GM20000 (cell line): Measurements from ENCODE around the gene TNPO3.
"Not testable (repeated sequence)": the region's sequence is repeated elsewhere in the genome, so short reads cannot be mapped to it uniquely, and the experiment has no call there.

Source experiments
- DNase-seq: peaks from one replicate; pipeline ENCODE4 v3.0.0; 2012; ENCODE audit warnings: low spot score
- TF ChIP-seq, protein P1 (sequence below): IDR thresholded peaks from 2 replicates; pipeline ENCODE4 v1.5.1; 2012; ENCODE audit warnings: mild to moderate bottlenecking, control low read depth; ENCODE audit errors: extremely low read depth, missing control alignments

Gene TNPO3

DNA sequence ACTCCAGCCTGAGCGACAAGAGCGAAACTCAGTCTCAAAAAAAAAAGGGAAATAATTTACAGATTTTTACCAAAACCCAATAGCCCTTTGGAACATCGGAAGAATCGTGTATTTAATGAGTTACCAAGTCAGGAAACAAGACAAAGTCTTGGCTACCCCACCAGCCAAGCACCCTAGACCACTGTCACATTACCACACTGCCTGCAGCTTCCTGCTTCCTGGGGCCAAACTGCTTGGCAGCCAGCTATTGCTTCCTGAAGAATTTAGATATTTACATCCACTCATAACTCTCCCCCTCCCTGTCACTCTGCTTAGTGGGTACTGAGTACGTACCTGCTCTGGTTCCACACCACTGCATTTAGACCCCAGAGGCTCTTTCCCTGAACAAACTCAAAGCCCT lies 14.1 kb upstream of the TNPO3 start:
- DNase-seq = no peak

DNA sequence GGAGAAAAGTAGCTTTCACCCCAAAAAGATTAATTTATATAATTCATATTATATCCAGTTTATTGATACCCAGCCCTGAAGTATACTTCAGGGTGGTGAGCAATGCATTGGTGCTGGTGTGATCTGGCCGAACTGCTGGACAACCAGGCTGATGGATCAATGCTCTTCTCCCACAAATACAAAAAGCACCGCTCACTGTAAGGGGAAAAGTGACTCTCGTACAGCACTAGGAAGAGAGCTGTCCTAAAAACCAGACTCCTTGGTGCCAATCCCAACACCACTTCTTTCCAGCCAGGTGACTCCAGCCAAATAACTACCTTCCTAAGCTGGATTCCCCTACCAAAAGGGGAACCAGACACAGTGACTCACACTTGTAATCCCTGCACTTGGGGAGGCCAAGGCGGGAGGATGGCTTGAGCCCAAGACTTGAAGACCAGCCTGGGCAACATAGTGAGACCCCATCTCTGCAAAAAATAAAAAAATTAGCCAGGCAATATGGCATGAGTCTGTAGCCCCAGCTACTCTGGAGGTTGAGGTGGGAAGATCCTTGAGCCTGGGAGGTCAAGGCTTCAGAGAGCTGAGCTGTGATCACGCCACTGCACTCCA lies 13.1 kb upstream of the TNPO3 start:
- TF ChIP-seq, protein P1, sequence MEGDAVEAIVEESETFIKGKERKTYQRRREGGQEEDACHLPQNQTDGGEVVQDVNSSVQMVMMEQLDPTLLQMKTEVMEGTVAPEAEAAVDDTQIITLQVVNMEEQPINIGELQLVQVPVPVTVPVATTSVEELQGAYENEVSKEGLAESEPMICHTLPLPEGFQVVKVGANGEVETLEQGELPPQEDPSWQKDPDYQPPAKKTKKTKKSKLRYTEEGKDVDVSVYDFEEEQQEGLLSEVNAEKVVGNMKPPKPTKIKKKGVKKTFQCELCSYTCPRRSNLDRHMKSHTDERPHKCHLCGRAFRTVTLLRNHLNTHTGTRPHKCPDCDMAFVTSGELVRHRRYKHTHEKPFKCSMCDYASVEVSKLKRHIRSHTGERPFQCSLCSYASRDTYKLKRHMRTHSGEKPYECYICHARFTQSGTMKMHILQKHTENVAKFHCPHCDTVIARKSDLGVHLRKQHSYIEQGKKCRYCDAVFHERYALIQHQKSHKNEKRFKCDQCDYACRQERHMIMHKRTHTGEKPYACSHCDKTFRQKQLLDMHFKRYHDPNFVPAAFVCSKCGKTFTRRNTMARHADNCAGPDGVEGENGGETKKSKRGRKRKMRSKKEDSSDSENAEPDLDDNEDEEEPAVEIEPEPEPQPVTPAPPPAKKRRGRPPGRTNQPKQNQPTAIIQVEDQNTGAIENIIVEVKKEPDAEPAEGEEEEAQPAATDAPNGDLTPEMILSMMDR = no peak

More for the DNA sequence above, 14.1 kb upstream of the TNPO3 start:
- TF ChIP-seq, protein P1 = no peak

DNA sequence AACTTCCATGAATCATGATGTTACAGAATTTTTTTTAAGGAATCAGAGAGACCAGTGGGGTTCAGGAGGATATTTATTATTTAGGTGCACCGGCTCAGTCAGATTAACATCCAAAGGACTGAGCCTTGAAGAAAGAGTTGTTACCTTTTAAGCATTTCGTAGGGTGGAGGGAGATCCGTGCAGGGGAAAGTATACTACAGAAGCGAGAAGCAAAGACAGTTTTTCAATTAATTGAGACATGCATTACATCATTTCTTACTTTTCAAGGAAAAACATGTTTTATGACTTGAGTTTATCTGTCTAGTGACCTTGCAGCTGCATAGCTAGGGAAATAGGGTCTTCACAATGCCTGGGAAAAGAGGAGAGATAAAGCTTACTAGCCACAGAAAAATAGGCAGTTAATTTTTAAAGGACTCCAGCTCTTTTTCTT lies 12.2 kb upstream of the TNPO3 start:
- DNase-seq = not testable (repeated sequence)

More for the DNA sequence above, 13.1 kb upstream of the TNPO3 start:
- no peak for DNase-seq

DNA sequence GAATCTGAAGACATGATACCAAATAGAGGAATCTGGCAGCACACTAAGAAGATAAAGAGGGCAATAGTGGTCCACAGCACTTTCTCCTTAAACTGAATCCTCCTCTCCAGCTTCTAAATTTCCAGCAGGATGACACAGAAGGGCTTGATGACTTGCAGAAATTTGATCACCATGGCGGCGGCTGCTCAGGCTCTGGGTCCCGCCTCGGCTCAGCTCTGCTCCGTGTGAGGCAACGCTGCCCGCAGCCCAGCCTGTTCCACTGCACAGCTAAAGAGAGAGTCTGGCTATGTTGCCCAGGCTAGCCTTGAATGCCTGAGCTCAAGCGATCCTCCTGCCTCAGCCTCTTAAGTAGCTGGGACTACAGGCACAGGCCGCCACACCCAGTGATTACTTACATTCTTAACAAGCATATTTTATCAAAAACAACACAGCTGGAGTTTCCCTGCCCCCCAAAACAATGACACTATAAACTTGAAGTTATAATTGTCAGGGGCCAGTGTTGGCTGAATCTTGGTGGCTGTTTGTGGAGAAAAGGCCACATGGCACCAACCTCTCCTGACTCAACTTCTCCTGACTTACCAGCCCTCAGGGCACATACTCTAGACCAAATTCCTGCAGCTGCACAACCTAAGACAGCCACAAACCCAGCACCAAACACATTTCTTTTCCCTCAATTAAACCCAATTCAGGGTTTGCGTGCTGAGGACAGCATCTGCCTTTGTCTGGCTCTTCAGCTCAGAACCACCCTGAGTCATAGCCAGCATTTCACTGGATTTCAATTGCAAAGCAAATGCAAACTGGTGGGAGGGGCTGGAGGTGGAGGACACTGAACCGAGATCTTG lies 11.6 kb upstream of the TNPO3 start:
- no peak for DNase-seq
- TF ChIP-seq, protein P1 = no peak

DNA sequence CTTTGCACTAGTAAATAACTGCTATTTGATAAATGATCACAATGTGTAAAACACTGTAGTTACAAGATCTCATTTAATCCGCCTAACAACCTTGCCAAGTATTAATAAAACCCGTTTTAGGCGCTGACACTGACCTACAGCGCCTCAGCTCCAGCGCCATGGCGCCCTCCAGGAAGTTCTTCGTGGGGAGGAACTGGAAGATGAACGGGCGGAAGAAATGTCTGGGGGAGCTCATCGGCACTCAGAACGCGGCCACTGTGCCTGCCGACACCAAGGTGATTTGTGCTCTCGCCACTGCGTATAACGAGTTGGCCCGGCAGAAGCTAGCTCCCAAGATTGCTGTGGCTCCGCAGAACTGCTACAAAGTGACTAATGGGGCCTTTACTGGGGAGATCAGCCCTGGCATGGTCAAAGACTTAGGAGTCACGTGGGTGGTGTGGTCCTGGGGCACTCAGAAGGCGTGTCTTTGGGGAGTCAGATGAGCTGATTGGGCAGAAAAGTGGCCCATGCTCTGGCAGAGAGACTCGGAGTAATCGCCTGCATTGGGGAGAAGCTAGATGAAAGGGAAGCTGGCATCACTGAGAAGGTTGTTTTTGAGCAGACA lies 1.1 kb upstream of the TNPO3 start:
- TF ChIP-seq, protein P1 = no peak
- no peak for DNase-seq

DNA sequence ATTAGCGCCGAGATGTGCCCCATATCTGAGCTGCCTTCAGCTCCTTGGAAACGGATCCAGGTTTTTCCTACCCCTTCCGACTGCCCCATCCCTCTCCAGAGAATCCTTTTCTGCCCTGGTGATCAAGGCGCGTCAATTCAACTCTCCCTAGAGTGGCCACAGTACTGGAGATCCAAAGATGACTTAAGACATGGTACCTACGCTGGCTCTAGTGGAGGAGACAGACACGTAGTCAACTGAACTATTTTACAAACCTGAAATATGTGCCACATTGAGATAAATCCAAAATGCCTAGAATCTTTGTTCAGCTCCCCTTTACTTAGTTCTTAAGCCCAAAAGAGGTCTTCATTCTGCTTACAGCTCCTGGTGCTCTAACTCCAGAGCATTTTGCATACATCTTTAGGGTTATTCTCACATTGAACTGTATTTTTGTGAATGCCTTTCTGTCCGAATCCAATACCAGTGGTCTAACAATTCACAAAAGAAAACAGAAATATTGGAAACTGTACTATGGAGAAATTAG lies 444 bp upstream of the TNPO3 start:
- no peak for DNase-seq
- TF ChIP-seq, protein P1 = no peak

DNA sequence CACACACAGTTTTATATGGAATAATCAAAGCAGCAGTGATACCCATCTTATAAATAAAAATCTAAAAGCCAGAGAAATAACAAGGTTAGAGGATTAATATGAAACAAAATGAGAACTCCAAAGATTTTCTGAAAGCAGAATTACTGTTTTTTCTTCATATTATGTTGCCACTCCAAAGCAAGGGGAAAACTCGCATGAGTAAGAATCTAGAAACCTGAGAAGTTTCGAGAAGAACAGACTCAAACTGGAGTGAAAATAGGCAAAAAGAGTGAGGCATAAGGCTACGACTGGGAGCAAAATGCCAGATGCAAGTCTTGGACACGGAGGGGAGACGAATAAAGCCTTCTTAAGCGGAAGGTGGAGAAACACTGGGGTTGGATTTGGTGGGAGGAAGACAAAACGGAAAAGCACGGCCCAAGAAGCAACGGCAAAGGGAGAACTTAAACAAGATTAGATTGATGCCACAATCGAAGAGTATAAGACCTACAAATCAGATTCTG lies 923 bp downstream of the TNPO3 start:
- no peak for DNase-seq
- TF ChIP-seq, protein P1 = no peak
